GM21390 (cell line): ENCODE data around the gene CNKSR3.

Source experiments
- ATAC-seq: cut with Tn5 transposase; IDR thresholded peaks from one replicate; pipeline ENCODE4 v1.9.1; 2021; ENCODE audit not compliant: unreplicated experiment

The CNKSR3 gene

GRCh38 chr6:154479771-154480639 is 30.5 kb downstream of the CNKSR3 start:
- ATAC-seq: no peak

GRCh38 chr6:154479351-154479769 is 31.1 kb downstream of the CNKSR3 start:
- no peak for ATAC-seq

GRCh38 chr6:154478701-154479060 is 31.8 kb downstream of the CNKSR3 start:
- no peak for ATAC-seq

GRCh38 chr6:154478021-154478700 is 32.3 kb downstream of the CNKSR3 start:
- no peak for ATAC-seq

GRCh38 chr6:154476494-154476893 is 34.0 kb downstream of the CNKSR3 start:
- ATAC-seq: no peak

GRCh38 chr6:154474648-154475428 is 35.6 kb downstream of the CNKSR3 start:
- ATAC-seq: no peak

GRCh38 chr6:154473324-154473723 is 37.2 kb downstream of the CNKSR3 start:
- ATAC-seq: no peak

- no peak for ATAC-seq
Measured at GRCh38 chr6:154471609-154472362, 38.7 kb downstream of the CNKSR3 start.

- ATAC-seq: no peak
Measured at GRCh38 chr6:154469306-154469935, 41.1 kb downstream of the CNKSR3 start.

- ATAC-seq: no peak
Measured at GRCh38 chr6:154468760-154469159, 41.7 kb downstream of the CNKSR3 start.

- ATAC-seq: no peak
Measured at GRCh38 chr6:154466971-154467679, 43.4 kb downstream of the CNKSR3 start.

- ATAC-seq: no peak
Measured at GRCh38 chr6:154466139-154466538, 44.3 kb downstream of the CNKSR3 start.

- no peak for ATAC-seq
Measured at GRCh38 chr6:154463573-154464419, 46.7 kb downstream of the CNKSR3 start.

- no peak for ATAC-seq
Measured at GRCh38 chr6:154462425-154462824, 48.1 kb downstream of the CNKSR3 start.

- ATAC-seq: no peak
Measured at GRCh38 chr6:154461348-154461747, 49.1 kb downstream of the CNKSR3 start.

- no peak for ATAC-seq
Measured at GRCh38 chr6:154460306-154461071, 50.0 kb downstream of the CNKSR3 start.

- no peak for ATAC-seq
Measured at GRCh38 chr6:154459513-154459912, 51.0 kb downstream of the CNKSR3 start.
